BJ (cell line): ENCODE data around the gene PIP4K2A. TPM values are rescaled to one million over a fixed set of nuclear protein-coding genes. Genes with fewer than 3 reads are reported as not detected.
"Not testable (repeated sequence)": the region's sequence is repeated elsewhere in the genome, so short reads cannot be mapped to it uniquely, and the experiment has no call there.

ENCODE experiments used
- CTCF ChIA-PET: fragments of 350-600 bp; formaldehyde crosslinking; extraction: SDS; loops from one replicate; lab custom pipeline; 2021; ENCODE audit warnings: antibody characterized with exemption, inconsistent platforms; lab: Yijun Ruan, JAX
- POLR2A ChIA-PET: fragments of 300-600 bp; sonication (Branson Sonifier 250); formaldehyde crosslinking; extraction: SDS; loops from one replicate; lab custom pipeline; 2021; ENCODE audit warnings: antibody characterized with exemption; lab: Charles Lee
- DNase-seq: peaks from one replicate; pipeline ENCODE4 v3.0.0-alpha.2; 2011; ENCODE audit warnings: low read depth
- H3K27me3 ChIP-seq: 2 replicates; pipeline ENCODE4 v1.6.0; 2011; ENCODE audit warnings: low read length; ENCODE audit not compliant: control insufficient read depth, insufficient read depth
- H3K36me3 ChIP-seq: 2 replicates; pipeline ENCODE4 v1.5.1; 2011; ENCODE audit warnings: low read length; ENCODE audit not compliant: control insufficient read depth, insufficient read depth
- H3K4me3 ChIP-seq: 2 replicates; pipeline ENCODE4 v1.5.1; 2011; ENCODE audit warnings: low read depth, mild to moderate bottlenecking, control low read depth, low read length
- polyA plus RNA-seq: library from polyadenylated mRNA; depleted of rRNA; stranded (reverse); fragments of >200 nt; gene quantifications from 2 replicates; pipeline ENCODE4 v1.2.3, GENCODE V29; 2011
- TF ChIP-seq, protein P1 (sequence below): IDR thresholded peaks from 2 replicates; pipeline ENCODE4 v1.5.1; 2011; ENCODE audit warnings: low read depth, mild to moderate bottlenecking, control low read depth, inconsistent platforms, low read length, moderate library complexity; ENCODE audit not compliant: insufficient read depth

PIP4K2A gene
- polyA plus RNA-seq, 1 experiment, result 17.3 TPM

DNA sequence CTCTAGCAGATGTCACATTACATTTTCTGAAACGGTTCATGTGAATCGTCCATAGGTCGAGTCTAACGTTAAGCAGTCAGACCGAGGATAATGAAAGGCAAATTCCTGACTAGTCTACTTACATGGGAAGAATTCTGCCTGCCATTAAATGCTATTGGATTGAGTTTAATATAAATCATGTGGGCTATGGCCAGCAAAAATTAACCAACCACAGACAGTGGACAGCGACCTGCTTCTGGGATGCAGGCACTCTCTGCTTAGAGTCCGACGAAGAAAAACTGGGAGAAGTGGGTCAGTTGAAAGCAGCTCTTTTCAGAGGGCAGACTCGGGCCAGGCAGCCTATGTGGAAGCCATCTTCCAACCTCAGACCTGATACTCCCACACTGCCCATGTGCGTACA, 16.6 kb downstream of the PIP4K2A start:
- Histone ChIP-seq H3K36me3 (no peaks in the 10 kb centered on the region), H3K27me3 (no peaks in the 10 kb centered on the region), H3K4me3 (no peak overlapping the region)
- no peak for DNase-seq
- POLR2A ChIA-PET, result no interaction called here
- CTCF ChIA-PET, result no interaction called here
- TF ChIP-seq, protein P1, sequence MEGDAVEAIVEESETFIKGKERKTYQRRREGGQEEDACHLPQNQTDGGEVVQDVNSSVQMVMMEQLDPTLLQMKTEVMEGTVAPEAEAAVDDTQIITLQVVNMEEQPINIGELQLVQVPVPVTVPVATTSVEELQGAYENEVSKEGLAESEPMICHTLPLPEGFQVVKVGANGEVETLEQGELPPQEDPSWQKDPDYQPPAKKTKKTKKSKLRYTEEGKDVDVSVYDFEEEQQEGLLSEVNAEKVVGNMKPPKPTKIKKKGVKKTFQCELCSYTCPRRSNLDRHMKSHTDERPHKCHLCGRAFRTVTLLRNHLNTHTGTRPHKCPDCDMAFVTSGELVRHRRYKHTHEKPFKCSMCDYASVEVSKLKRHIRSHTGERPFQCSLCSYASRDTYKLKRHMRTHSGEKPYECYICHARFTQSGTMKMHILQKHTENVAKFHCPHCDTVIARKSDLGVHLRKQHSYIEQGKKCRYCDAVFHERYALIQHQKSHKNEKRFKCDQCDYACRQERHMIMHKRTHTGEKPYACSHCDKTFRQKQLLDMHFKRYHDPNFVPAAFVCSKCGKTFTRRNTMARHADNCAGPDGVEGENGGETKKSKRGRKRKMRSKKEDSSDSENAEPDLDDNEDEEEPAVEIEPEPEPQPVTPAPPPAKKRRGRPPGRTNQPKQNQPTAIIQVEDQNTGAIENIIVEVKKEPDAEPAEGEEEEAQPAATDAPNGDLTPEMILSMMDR, result no peak

DNA sequence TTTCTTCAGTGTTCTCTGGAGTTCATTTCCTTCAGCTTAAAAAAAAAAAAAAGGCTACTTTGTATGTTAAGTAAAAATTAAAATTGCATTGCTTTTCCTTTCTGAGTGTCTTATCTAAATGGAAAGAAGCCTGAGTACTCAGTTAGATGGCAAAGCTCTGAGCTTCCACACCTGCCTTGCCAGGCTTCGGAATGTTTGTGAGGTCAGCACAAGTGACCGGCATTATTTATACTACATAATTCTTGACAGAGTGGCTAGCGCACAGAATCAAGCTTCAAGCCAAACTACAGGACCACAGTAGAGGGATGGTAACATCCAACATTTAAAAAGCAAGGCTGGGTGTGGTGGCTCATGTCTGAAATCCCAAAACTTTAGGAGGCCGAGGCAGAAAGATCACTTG, 17.3 kb downstream of the PIP4K2A start:
- ChIA-PET POLR2A (no interaction called here), CTCF (interaction anchor here (1.1 kb wide), 1 partner anchor 10 kb away, joined by 3 read pairs; no protein-coding TSS in a partner anchor)
- DNase-seq, result no peak
- Histone ChIP-seq H3K4me3 (no peak overlapping the region), H3K27me3 (no peaks in the 10 kb centered on the region), H3K36me3 (no peaks in the 10 kb centered on the region)
- TF ChIP-seq, protein P1, result no peak

DNA sequence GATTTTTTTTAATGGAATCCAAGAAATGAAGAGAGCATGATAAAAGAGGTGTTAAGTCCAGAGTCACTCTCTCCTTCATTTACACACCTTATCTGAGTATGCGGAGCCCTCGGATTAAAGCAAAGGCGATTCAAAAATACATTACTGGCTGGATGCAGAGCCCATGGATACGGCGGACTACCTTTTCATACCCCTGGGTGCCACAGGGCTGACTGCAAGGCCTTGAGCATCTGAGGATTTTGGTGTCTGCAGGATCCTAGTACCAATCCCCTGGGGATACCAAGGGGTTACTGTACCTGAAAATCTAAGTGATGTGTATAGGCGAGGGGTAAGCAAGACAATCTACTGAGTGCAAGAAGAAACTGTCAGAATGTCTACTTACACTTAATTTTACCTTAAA, 20.5 kb downstream of the PIP4K2A start:
- DNase-seq, result no peak
- TF ChIP-seq, protein P1, result no peak
- POLR2A ChIA-PET, result no interaction called here
- H3K36me3 ChIP-seq, result no peaks in the 10 kb centered on the region
- no peaks in the 10 kb centered on the region for H3K27me3 ChIP-seq
- CTCF ChIA-PET, result no interaction called here
- H3K4me3 ChIP-seq, result no peak overlapping the region

DNA sequence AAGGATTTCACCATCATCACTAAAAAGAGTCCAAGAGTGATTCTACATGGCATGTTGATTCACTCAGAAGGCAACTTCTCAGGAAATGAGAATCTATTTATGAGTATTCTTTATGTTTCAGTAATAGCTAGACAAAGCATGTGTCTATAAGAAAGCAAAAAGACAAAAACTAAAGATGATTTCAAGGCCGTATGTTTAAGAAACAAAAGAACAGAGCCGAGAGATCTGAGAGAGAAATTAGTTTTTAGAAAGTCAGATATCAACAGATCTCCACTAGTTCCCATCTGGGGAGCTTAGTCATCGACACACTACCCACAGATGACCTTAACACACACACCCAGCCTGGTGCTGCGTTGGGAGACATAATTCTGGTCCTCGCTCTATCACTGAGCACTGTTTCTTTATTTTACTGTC, 21.0 kb downstream of the PIP4K2A start:
- Histone ChIP-seq H3K4me3 (no peak overlapping the region), H3K36me3 (no peaks in the 10 kb centered on the region), H3K27me3 (no peaks in the 10 kb centered on the region)
- TF ChIP-seq, protein P1, result no peak
- ChIA-PET POLR2A (no interaction called here), CTCF (no interaction called here)
- no peak for DNase-seq

DNA sequence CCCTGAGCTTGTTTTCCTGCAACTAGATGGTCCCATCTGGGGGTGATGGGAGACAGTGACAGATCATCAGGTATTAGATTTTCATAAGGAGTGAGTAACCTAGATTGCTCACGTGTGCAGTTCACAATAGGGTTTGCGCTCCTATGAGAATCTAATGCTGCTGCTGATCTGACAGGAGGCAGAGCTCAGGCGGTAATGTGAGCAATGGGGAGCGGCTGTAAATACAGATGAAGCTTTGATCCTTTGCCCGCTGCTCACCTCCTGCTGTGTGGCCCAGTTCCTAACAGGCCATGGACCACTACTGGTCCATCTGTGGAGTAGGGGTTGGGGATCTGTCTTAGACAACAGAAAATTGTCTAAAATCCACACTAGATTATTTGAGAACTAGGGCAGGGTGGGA, 22.3 kb downstream of the PIP4K2A start:
- CTCF ChIA-PET, H3K36me3 ChIP-seq, DNase-seq, POLR2A ChIA-PET, H3K4me3 ChIP-seq, H3K27me3 ChIP-seq: not testable (repeated sequence)
